HG02938 (cell line): ENCODE measurements around the gene GRK4.

ENCODE experiments used
- ATAC-seq: cut with Tn5 transposase; IDR thresholded peaks from one replicate; pipeline ENCODE4 v1.9.1; 2021; ENCODE audit warnings: mild to moderate bottlenecking, moderate library complexity; ENCODE audit not compliant: unreplicated experiment

GRK4 gene

GRCh38 chr4:3010998-3011397 lies 47.6 kb downstream of the GRK4 start:
- no peak for ATAC-seq

DNA sequence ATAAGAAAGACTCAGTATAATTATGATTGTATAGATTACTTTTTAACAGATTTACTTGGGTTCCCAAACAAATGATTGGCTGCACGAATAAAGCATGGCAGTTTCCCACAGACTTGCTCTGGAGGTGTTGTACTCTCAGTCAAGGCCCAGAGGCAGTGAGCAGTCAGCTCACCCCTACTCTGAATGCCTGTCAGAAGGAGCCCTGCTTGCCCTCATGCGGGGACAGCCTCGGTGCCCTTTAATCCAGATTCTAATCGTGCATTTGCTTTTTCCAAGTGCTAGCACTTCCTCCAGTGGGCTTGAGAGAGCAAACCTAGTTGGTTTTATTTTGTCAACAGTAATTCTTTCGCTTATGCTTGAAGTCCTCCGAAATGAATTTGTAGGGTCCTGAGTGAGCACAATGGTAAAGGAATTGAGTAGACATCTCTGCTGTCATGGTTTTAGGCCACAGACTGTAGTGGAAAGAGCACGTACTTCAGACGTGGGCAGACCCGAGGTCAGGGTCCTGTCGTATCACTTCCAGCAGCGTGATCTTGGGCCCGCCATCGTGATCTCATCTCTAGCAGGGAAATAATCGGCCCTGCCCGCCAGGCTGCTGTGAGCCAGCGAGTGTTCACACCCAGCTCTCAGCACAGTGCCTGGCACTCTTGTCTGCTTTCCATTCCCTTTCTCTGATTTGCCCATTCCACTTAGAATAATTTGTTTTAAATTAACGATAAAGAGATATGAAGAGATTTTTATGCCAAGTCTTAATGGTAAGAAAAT lies 48.3 kb downstream of the GRK4 start:
- ATAC-seq = no peak

GRCh38 chr4:3013323-3013722 lies 50.0 kb downstream of the GRK4 start:
- ATAC-seq = no peak

GRCh38 chr4:3013839-3014350 lies 50.5 kb downstream of the GRK4 start:
- ATAC-seq = peak; percentile 68

GRCh38 chr4:3016961-3017360 lies 53.6 kb downstream of the GRK4 start:
- no peak for ATAC-seq

- no peak for ATAC-seq
Measured at GRCh38 chr4:3017504-3017903, 54.1 kb downstream of the GRK4 start.

DNA sequence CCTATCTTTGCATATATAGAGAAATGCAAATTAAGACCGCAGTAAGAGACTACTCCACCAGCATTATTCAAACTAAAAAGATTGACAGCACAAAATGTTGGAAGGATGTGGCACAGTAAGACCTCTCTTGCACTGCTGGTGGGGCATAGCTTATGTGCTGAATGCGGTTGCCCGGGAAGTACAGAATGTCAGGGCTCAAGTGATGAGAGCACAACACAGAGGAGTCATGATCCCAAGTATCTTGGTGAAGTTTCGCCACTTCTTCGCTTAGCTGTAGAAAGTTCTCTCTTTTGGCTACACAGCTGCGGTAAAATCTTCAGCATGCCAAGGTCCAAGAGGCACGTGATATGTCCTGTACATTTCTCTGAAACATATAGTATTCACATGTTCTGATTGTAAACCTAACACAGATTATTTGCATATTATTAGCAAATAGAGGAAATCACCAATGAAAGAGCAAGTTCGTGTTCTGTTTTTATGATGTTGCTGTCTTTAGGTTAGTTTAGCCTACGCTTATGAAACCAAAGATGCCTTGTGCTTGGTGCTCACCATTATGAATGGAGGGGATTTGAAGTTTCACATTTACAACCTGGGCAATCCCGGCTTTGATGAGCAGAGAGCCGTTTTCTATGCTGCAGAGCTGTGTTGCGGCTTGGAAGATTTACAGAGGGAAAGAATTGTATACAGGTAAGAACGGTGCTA lies 55.9 kb downstream of the GRK4 start:
- ATAC-seq = no peak

- ATAC-seq = no peak
Measured at GRCh38 chr4:3021127-3021526, 57.8 kb downstream of the GRK4 start.

GRCh38 chr4:3021627-3022026 lies 58.3 kb downstream of the GRK4 start:
- ATAC-seq = no peak

DNA sequence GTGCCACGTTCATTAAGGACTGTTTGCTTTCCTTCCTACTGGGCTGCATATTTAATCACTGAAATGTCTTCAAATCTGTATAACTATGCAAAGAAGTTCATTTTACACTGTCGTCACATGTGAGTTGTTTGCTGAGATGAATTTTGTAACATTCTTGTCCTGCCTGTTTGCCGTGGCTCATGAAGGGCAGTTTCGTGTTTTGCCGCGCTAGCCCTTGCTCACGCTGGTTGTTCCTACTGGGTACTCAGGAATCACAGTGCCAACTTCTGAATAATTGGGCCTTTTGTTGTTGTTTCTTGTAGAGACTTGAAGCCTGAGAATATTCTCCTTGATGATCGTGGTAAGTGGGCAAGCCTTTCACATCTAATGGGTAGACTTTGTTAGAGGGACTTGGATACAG lies 58.7 kb downstream of the GRK4 start:
- ATAC-seq = no peak

DNA sequence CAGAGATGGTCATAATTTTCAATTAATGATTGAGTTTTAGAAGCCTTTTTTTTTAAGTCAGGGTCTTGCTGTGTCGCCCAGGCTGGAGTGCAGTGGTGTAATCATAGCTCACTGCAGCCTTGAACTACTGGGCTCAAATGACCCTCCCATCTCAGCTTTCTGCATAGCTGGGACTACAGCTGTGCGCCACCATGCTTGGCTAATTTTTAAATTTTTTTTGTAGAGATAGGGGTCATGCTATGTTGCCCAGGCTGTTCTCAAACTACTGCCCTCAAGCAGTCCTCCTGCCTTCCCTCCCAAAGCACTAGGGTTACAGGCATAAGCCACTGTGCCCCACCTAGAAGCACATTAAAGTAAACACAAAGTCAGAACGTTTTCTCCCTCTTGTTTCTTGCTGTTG lies 59.3 kb downstream of the GRK4 start:
- no peak for ATAC-seq

DNA sequence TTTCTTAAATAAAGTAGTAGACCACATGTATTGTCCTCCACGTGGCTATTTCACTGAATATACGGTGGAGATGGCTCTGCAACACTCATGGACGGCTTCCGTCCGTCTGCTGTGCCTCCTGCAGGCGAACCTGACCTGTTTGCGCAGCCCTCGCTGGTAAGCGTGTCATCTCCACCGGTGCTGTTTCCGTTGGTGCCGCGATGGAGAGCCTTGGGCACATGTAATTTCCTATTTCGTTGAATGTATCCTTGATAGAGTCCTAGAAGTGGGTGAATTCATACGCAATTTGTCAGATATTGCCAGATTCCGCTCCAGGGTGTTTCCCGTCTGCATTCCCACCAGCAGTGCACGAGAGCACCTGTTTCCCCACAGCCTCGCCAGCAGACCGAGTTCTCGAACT lies 62.5 kb downstream of the GRK4 start:
- no peak for ATAC-seq

DNA sequence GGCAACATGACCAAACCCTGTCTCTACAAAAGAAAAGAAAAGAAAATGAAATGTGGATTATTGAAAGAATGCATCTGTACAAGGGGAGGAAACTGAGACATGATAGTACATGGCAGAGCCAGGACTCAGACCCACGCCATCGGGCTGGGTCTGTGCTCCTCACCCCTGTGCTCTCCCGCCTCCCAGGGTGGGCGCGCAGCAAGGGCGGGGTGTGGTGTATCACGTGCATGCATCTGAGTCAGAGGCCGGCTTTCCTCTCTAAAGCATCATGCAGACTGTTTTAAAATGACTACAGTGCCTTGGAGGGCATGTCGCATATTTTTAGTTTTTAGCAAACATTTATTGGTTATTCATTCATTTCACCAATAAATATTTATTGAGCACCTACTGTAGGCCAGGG lies 63.2 kb downstream of the GRK4 start:
- no peak for ATAC-seq

DNA sequence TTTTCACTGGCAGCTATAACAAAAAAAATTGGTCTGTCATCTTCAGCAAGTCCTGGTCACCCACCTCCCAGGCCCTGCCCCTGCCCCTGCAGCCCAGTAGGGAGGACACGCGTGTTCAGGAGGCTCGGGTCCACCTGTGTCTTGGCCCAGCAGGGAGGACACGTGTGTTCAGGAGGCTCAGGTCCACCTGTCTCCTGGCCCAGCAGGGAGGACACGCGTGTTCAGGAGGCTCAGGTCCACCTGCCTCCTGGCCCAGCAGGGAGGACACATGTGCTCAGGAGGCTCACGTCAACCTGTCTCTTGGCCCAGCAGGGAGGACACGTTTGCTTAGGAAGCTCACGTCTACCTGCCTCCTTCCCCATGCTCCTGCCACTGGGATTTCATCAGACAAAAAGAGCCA lies 66.1 kb downstream of the GRK4 start:
- no peak for ATAC-seq

DNA sequence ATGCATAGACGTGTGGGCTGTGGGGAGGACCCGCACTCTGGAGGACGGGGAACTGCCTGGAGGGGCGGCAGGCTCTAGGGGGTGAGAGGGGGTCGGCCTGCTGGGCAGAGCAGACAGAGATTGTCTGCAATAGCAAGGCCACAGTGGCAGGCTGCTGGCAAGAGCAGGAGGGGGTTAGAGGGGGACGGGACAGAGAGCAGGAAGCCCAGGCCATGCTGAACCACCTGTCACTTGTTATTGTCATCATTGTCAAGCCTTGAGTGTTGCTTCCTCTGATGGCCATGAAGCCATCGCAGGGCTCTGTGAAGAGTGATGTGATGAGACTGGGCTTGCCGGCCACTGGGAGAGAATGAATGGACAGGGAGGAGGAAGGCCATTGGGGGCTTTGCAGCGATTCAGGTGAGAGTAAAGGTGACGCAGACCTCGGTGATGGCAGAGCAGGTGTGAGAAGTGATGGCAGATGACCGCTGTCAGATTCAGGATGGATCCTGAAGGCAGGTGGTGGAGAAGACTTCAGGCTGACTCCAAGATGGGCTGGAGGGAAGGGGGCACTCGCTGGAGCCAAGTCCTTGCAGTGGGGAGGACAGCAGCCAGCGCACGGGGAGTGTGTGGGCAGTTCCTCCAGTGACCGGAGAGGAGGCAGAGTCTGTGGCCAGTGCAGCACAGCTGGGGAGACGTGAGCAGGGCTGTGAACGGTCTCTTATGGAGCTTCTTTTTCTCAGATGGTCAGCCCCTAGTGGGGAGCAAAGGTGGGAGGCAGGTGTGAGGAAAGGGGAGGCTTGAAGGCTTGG lies 67.4 kb downstream of the GRK4 start:
- ATAC-seq = no peak

DNA sequence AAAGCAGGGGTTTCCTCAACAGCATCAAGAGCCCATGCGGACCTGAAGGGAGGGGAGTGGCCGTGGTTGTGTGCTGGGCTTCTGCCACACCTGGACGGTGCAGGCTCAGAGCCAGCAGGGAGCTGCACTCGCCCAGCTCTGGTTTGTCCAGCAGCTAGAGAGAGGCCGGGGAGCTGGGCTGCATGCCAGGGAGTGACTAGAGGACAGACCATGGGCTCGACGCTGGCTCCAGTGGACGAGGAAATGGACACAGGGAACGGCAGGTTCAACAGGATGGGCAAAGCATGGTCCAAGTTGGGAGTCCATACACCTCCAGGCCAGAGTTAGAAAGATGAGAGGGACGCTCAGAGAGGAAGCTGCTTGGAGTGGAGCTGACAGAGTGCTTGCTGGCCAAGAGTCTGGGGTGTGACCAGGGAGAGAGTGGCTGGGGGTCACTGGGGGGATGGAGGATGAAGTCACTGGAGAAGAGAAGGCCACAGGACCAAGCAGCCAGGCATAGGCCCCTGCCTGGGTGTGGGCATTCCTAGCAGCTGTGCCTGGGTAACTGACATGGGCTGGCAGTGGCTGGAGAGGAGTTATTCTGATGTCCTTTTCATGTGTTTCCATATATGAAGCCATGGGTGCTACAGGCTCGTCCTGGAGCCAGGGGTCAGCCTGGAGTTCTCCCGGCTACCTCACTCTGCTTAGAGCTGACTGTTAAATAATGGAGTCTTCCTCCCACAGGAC lies 68.1 kb downstream of the GRK4 start:
- no peak for ATAC-seq

DNA sequence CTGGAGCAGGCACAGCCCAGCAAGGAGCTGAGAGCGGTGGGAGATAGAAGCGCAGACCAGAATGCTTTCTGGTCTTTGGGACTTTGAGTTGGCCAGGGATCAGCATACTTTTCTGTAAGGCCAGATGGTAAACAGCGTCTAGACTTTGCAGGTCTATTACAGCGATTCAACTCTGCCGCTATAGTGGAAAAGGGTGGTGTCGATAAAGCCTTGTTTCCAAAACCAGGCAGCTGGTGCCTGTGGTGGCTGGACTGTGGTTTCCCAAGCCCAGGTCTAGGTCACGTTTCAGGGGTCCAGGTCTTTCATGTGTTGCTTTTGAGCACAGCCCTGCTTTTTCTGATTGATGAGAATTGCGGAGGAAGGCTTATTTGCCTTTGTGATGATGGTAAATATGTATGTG lies 70.9 kb downstream of the GRK4 start:
- ATAC-seq = no peak

- ATAC-seq = no peak
Measured at GRCh38 chr4:3035249-3035648, 71.9 kb downstream of the GRK4 start.

DNA sequence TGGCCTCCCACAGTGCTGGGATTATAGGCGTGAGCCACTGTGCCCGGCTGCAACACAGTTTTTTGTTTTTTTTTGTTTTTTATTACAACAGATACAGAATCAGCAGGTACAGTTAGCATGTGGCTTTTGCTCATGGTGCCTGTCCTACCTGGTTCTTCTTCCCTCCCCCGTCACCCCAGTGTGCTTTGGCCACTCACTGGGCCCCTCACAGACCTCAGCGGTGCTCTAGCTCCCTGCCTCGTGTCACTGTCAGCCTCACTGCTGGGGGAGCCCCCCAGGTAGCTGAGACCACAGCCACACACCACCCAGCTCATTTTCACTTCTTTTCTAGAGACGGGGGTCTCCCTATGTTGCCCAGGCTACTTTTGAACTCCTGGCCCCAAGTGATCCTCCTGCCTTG lies 72.3 kb downstream of the GRK4 start:
- no peak for ATAC-seq

GRCh38 chr4:3036131-3036952 lies 73.0 kb downstream of the GRK4 start:
- no peak for ATAC-seq
